Femur (tissue), 1 donor: Measurements from ENCODE around the gene PFKL.
A peak's percentile ranks its signal among the peaks of the same experiment; 100 is the strongest.
"Not testable (repeated sequence)": the region's sequence is repeated elsewhere in the genome, so short reads cannot be mapped to it uniquely, and the experiment has no call there.

ENCODE experiments used
- DNase-seq: peaks from one replicate; pipeline ENCODE4 v3.0.0-alpha.2; 2017

The PFKL gene

GRCh38 chr21:44279354-44280260, 20.2 kb upstream of the PFKL start:
- no peak for DNase-seq

DNA sequence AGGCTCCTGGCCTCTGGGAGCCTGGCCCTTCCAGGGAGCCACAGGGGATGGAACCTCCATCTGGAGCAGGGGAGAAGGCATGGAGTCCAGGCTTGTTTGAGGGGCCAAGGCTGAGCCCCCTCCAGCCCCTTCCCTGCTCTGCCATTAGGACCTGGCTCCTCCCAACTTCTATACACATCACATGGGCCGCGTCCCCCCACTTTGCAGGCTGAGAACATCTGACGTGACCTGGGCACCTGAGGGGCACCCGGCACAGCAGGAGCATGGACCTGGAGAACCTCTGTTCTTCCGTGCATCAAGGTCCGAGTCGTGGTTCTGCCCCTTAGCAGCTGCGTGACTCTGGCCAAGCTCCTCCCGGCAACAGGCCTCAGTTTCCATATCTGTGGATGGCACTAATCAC, 18.1 kb upstream of the PFKL start:
- no peak for DNase-seq

DNA sequence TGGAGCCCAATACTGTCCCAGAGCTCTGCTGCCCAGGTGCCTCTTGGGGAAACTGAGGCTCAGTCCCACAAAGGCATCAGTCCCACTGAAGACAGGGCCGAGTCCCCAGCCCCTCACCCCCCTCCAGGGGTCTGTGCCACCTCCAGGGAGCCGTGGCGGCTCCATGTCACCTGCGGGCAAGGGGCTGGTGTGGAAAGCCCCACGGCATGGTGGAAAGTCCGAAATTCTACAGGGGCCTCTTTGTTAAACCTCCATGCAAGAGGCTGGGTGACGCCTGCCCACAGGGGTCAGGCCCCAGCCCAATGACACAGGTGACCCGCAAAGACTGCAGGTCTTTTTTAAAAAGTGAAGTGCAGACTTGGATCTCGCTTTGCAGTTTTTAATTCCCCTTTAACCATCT, 17.5 kb upstream of the PFKL start:
- DNase-seq, result no peak

DNA sequence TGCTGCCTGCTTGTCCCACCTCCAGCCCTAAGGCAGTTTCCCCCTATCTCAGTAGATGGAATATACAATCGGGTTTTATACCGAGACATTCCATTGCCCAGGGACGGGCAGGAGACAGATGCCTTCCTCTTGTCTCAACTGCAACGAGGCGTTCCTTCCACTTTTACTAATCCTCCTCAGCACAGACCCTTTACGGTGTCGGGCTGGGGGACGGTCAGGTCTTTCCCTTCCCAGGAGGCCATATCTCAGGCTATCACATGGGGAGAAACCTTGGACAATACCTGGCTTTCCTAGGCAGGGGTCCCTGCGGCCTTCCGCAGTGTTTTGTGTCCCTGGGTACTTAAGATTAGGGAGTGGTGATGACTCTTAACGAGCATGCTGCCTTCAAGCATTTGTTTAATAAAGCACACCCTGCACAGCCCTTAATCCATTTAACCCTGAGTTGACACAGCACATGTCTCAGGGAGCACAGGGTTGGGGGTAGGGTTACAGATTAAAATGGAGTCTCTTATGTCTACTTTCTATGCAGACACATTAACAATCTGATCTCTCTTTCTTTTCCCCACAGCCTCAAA, 16.6 kb upstream of the PFKL start:
- not testable (repeated sequence) for DNase-seq

GRCh38 chr21:44283948-44284347, 15.9 kb upstream of the PFKL start:
- peak; percentile 20 for DNase-seq

DNA sequence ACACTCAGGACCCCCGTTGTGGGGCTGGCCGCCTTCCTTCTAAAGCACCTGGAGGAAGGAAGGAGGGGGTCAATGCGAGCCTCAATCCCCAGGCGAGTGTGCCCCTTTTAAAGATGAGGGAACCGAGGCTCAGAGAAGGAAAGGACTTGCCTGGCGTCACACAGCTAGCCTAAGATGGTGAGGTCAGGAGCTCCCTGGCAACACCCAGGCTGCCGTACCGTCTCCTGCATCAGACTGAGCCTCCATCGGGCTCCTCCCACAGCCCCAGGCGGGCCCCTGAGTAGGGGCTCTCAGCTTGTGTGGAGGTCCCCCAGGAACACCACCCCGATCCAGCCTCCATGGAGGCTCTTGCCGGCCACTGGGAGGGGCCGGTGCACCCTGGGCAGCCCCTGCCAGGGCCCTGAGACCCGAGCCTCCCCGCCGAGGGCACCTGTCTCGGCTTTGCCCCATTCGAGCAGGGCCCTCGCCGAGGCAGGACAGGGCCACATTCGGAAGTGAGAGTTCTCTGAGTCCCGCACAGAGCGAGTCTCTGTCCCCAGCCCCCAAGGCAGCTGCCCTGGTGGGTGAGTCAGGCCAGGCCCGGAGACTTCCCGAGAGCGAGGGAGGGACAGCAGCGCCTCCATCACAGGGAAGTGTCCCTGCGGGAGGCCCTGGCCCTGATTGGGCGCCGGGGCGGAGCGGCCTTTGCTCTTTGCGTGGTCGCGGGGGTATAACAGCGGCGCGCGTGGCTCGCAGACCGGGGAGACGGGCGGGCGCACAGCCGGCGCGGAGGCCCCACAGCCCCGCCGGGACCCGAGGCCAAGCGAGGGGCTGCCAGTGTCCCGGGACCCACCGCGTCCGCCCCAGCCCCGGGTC, 14.5 kb upstream of the PFKL start, which contains the start of gene AIRE:
Gene AIRE (plus strand): TSS at position 739 of the 855 bp plus-strand sequence. CDS start 131 bp downstream, outside the sequence.
- peak; percentile 32 for DNase-seq

GRCh38 chr21:44286086-44286715, 13.7 kb upstream of the PFKL start:
- peak; percentile 16 for DNase-seq

GRCh38 chr21:44286716-44287632, 12.9 kb upstream of the PFKL start:
- peak; percentile 18 for DNase-seq

DNA sequence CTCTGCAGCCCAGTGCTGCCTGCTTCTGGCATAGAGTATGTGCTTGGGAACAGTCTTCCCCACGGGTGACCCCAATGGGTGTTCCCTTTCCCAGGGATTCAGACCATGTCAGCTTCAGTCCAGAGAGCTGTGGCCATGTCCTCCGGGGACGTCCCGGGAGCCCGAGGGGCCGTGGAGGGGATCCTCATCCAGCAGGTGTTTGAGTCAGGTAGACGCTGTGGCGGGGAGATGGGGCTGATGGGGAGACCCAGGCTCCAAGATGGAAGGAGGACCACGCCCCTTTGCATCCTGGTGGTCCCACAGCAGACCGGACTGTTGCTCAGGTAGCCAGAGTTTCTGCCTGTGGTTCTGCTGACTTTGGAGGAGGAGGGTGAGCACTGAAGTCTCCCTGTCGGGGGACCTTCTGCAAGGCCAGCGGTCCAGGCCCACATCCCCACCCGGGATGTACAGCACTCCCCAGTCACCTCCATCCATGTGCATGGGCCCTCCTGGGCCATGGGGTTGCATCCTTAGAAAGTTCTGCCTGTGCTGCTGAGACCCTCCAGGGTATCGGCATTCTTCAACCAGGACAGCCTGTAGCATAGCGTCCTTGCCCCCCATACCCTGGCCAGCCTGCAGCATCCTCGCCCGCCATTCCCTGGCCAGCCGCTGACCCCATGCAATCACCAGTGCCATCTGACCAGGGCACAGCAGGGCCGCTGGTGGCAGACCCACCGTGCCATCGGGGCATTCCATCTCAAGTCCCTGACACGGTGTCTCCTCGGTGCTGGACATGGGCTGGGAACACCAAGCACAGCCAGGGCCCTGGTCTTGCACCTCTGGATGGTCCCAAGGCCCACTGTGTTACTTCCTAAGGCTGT, 11.4 kb upstream of the PFKL start:
- DNase-seq, result peak; percentile 14

DNA sequence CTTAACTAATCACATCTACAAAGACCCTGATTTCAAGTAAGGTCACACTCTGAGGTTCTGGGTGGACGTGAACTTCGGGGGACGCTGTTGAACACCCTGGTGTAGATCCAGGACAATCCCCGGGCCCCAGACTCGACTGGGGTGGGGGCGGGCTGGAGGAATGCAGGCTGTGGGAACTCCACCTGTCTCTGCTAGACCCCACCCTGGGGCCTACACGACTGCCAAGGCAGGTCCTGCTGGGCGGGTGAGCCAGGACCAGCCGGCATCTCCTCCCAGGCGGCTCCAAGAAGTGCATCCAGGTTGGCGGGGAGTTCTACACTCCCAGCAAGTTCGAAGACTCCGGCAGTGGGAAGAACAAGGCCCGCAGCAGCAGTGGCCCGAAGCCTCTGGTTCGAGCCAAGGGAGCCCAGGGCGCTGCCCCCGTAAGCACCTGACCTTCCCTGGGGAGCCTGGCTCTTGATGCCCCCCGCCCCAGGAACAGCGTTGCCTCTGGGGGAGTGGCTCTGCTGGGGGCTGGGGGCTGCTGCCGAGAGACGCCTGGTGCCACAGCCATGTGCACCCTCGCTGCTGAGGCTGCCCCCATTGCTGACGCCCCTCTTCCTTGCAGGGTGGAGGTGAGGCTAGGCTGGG, 10.4 kb upstream of the PFKL start:
- no peak for DNase-seq

DNA sequence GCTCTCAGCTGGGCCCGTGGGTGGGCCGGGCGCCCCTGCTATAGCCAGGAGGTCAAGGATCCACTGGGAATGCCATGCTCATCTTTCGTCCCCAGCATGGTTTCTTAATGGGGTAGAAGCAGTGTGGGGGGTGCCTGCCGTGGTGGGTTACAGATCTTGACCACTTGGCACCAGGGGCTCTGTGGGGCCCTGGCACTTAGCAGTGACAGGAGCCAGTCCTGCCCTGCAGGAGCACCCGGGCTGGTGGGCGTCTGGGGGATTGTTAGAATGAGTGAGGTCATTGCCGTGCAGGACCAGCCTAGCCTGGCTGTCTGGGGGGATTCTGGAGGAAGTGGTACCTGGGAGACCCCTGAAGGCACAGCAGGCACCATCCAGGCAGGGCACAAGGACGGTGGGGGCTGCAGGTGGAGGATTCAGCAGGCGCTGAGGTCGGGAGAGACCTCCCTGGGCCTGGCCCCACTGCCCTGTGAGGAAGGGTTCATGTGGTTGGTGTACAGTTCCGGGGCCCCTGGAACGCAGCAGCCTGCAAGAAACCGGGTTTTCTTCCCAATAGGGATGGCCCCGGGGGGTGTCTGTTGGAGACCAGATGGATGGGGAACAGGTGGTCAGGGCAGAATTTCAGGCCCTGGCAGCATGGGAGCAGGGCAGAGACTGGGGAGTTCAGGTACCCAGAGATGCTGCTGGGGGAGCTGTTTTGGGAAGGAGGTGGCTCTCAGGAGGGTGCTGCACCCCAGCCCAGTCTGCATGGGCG, 9.4 kb upstream of the PFKL start:
- no peak for DNase-seq

DNA sequence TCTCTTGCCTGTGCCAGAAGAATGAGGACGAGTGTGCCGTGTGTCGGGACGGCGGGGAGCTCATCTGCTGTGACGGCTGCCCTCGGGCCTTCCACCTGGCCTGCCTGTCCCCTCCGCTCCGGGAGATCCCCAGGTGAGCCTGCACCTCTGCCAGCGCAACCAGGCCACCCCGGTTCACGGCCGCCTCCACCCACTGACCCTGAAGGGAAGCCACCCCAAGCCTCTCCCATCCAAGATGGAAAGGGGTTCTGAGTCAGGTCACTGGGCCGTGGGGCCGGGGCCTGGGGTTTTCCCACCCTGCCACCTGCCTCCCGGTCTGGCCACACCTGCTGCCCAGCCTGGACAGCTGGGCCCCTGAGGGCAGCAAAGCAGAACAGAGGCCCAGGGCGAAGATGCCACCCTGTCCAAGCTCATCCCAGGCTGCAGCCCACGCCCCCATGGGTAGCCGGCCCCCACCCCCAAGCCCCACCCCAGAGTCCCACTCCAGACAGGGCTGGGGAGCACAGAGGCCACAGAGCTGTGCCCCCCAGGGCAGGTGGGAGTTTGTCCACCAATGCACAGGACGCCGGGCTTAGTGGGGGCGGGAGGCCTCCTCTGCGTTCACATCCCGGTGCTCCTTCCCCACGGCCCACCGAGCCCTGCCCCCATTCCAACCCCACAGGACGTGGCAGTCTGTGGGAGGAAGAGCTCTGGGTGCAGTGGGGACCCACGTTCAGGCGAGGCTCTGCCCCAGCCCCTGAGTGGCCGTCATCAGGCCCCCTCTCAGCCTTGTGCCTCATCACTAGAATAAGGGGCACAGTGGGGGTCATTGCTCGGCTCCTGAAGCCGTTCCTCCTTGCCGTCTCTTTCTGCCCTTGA, 8.5 kb upstream of the PFKL start:
- DNase-seq, result no peak

GRCh38 chr21:44291936-44292811, 7.7 kb upstream of the PFKL start:
- no peak for DNase-seq

- no peak for DNase-seq
Observed at GRCh38 chr21:44292812-44293195, 7.0 kb upstream of the PFKL start.

DNA sequence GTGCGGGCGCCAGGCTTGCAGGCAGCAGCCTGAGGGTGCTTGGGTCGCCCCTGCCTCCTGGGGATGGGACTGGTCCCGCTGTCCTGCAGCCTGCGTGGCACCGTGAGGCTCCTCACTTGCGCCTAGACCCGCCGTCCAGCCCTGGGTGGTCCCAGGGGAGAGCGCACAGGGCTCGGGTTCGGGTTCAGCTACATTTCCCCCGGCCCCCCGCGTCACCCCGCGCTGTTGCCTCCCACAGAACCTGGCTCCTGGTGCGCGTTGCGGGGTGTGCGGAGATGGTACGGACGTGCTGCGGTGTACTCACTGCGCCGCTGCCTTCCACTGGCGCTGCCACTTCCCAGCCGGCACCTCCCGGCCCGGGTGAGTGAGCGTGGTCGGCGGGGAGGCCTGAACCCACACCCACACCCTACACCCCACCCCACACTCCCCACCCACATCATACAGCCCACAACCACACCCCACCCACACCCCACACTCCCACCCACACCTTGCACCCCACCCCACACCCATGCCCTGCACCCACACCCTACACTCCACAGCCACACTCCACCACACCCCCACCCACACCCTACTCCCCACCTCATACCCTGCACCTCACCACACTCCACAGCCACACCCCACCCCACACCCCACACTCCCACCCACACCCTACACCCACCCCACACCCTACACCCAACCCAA, 6.2 kb upstream of the PFKL start:
- DNase-seq, result no peak

- DNase-seq, result peak; percentile 83
Observed at GRCh38 chr21:44294391-44295162, 5.3 kb upstream of the PFKL start.
